T-helper 1 cell treated with Interleukin-12 subunit alpha and Interleukin-12 subunit beta and Interleukin-4 antibody, amounts not matched to agents 30 μg/mL and 1 μg/mL, for 36 hours (primary cell): ENCODE data around the gene AK2.

Experiments used
- H3K27ac Mint-ChIP-seq: one replicate; pipeline ENCODE4 v1.8.0; 2021; ENCODE audit warnings: mild to moderate bottlenecking, mixed read lengths
- H3K27me3 Mint-ChIP-seq: one replicate; pipeline ENCODE4 v1.8.0; 2021; ENCODE audit warnings: low read depth, mixed read lengths
- H3K36me3 Mint-ChIP-seq: one replicate; pipeline ENCODE4 v1.8.0; 2021; ENCODE audit warnings: low read depth, mixed read lengths
- H3K4me1 Mint-ChIP-seq: one replicate; pipeline ENCODE4 v1.8.0; 2021; ENCODE audit warnings: low read depth, mixed read lengths
- H3K4me3 Mint-ChIP-seq: one replicate; pipeline ENCODE4 v1.8.0; 2021; ENCODE audit warnings: mild to moderate bottlenecking, moderate library complexity, mixed read lengths
- H3K9me3 Mint-ChIP-seq: one replicate; pipeline ENCODE4 v1.8.0; 2021; ENCODE audit warnings: mixed read lengths

AK2 gene

GRCh38 chr1:32971156-32971555 is 65.5 kb downstream of the AK2 start:
- Mint-ChIP-seq H3K36me3 (peaks cover 20% of the 10 kb centered on the region), H3K4me3 (no peak overlapping the region), H3K27me3 (peaks cover 21% of the 10 kb centered on the region), H3K4me1 (peaks cover 40% of the 10 kb centered on the region), H3K9me3 (no peaks in the 10 kb centered on the region), H3K27ac (peak overlapping the region; percentile 37)

GRCh38 chr1:32969566-32969965 is 67.1 kb downstream of the AK2 start:
- Mint-ChIP-seq H3K27ac (no peak overlapping the region), H3K4me1 (peaks cover 44% of the 10 kb centered on the region), H3K9me3 (no peaks in the 10 kb centered on the region), H3K27me3 (peaks cover 21% of the 10 kb centered on the region), H3K4me3 (no peak overlapping the region), H3K36me3 (peaks cover 18% of the 10 kb centered on the region)

GRCh38 chr1:32967888-32968568 is 68.7 kb downstream of the AK2 start:
- Mint-ChIP-seq H3K4me1 (peaks cover 47% of the 10 kb centered on the region), H3K9me3 (no peaks in the 10 kb centered on the region), H3K4me3 (no peak overlapping the region), H3K27me3 (peaks cover 21% of the 10 kb centered on the region), H3K36me3 (peaks cover 23% of the 10 kb centered on the region), H3K27ac (no peak overlapping the region)

- Mint-ChIP-seq H3K36me3 (peaks cover 26% of the 10 kb centered on the region), H3K27me3 (peaks cover 13% of the 10 kb centered on the region), H3K4me3 (no peak overlapping the region), H3K9me3 (no peaks in the 10 kb centered on the region), H3K4me1 (peaks cover 50% of the 10 kb centered on the region), H3K27ac (no peak overlapping the region)
Observed at GRCh38 chr1:32966900-32967299, 69.8 kb downstream of the AK2 start.

- Mint-ChIP-seq H3K36me3 (peaks cover 26% of the 10 kb centered on the region), H3K4me3 (peak overlapping the region; percentile 76), H3K4me1 (peaks cover 48% of the 10 kb centered on the region), H3K9me3 (no peaks in the 10 kb centered on the region), H3K27me3 (no peaks in the 10 kb centered on the region), H3K27ac (peak overlapping the region; percentile 88)
Observed at GRCh38 chr1:32965251-32965747, 71.4 kb downstream of the AK2 start.

GRCh38 chr1:32964461-32965250 is 72.0 kb downstream of the AK2 start, which contains the start of gene RNF19B:
Gene RNF19B, minus strand, starts transcription at chr1:32964809. Its CDS starts 124 bp downstream, at chr1:32964685.
- Mint-ChIP-seq H3K27me3 (no peaks in the 10 kb centered on the region), H3K9me3 (no peaks in the 10 kb centered on the region), H3K4me1 (peaks cover 48% of the 10 kb centered on the region), H3K36me3 (peaks cover 30% of the 10 kb centered on the region), H3K4me3 (peak within 1 kb of the TSS; percentile 92), H3K27ac (peak within 1 kb of the TSS; percentile 88)

GRCh38 chr1:32963746-32964460 is 72.8 kb downstream of the AK2 start:
- H3K36me3 Mint-ChIP-seq = peaks cover 30% of the 10 kb centered on the region
- no peaks in the 10 kb centered on the region for H3K9me3 Mint-ChIP-seq
- peak overlapping the region; percentile 79 for H3K27ac Mint-ChIP-seq
- peaks cover 49% of the 10 kb centered on the region for H3K4me1 Mint-ChIP-seq
- peak overlapping the region; percentile 92 for H3K4me3 Mint-ChIP-seq
- H3K27me3 Mint-ChIP-seq = no peaks in the 10 kb centered on the region

- Mint-ChIP-seq H3K4me3 (peak overlapping the region; percentile 92), H3K27me3 (no peaks in the 10 kb centered on the region), H3K4me1 (peaks cover 55% of the 10 kb centered on the region), H3K36me3 (peaks cover 39% of the 10 kb centered on the region), H3K9me3 (no peaks in the 10 kb centered on the region), H3K27ac (peak overlapping the region; percentile 77)
Observed at GRCh38 chr1:32962248-32962896, 74.3 kb downstream of the AK2 start.

- no peaks in the 10 kb centered on the region for H3K9me3 Mint-ChIP-seq
- H3K27ac Mint-ChIP-seq = no peak overlapping the region
- peaks cover 47% of the 10 kb centered on the region for H3K36me3 Mint-ChIP-seq
- no peaks in the 10 kb centered on the region for H3K27me3 Mint-ChIP-seq
- H3K4me3 Mint-ChIP-seq = peak overlapping the region; percentile 73
- peaks cover 58% of the 10 kb centered on the region for H3K4me1 Mint-ChIP-seq
Observed at GRCh38 chr1:32960819-32961355, 75.8 kb downstream of the AK2 start.

- Mint-ChIP-seq H3K27ac (peak overlapping the region; percentile 55), H3K36me3 (peaks cover 50% of the 10 kb centered on the region), H3K4me1 (peaks cover 60% of the 10 kb centered on the region), H3K4me3 (peak overlapping the region; percentile 73), H3K9me3 (no peaks in the 10 kb centered on the region), H3K27me3 (no peaks in the 10 kb centered on the region)
Observed at GRCh38 chr1:32960342-32960741, 76.3 kb downstream of the AK2 start.

- peaks cover 65% of the 10 kb centered on the region for H3K4me1 Mint-ChIP-seq
- peak overlapping the region; percentile 19 for H3K4me3 Mint-ChIP-seq
- H3K36me3 Mint-ChIP-seq = peaks cover 56% of the 10 kb centered on the region
- no peaks in the 10 kb centered on the region for H3K9me3 Mint-ChIP-seq
- peak overlapping the region; percentile 56 for H3K27ac Mint-ChIP-seq
- H3K27me3 Mint-ChIP-seq = no peaks in the 10 kb centered on the region
Observed at GRCh38 chr1:32958827-32959226, 77.9 kb downstream of the AK2 start.
